IMR-90 (cell line): ENCODE results near the gene PMPCA.

Experiments
- BHLHE40 ChIP-seq: fragments of 150-350 bp; IDR thresholded peaks from 2 replicates; pipeline ENCODE4 v1.6.1; 2016; ENCODE audit warnings: mild to moderate bottlenecking, low read depth, low read length
- POLR2A ChIP-seq: IDR thresholded peaks from 2 replicates; pipeline ENCODE4 v1.6.1; 2012; ENCODE audit warnings: mild to moderate bottlenecking, low read depth, low read length

GRCh38 chr9:136437839-136438547 lies 27.5 kb downstream of the PMPCA start:
- TF ChIP-seq BHLHE40 (no peak), POLR2A (no peak)
